Fibroblast of lung (primary cell): ENCODE measurements around the gene FLNC. TPM values are rescaled to one million over a fixed set of nuclear protein-coding genes. Genes with fewer than 3 reads are reported as not detected.

Source experiments
- DNase-seq, 2 donors: peaks; one replicate each; pipeline versions ENCODE4 v3.0.0 to v3.0.0-alpha.2; 2010; ENCODE audit warnings: low read depth in 2 of 2
- H2AFZ ChIP-seq: 2 replicates; pipeline ENCODE4 v1.5.1; 2012; ENCODE audit warnings: low read length, control low read depth, inconsistent platforms
- H3K27ac ChIP-seq: 2 replicates; pipeline ENCODE4 v1.5.1; 2011; ENCODE audit warnings: low read length, control low read depth; ENCODE audit not compliant: insufficient read depth
- H3K27me3 ChIP-seq: 2 replicates; pipeline ENCODE4 v1.5.1; 2011; ENCODE audit warnings: mild to moderate bottlenecking, low read length; ENCODE audit not compliant: control insufficient read depth, insufficient read depth
- H3K36me3 ChIP-seq: 2 replicates; pipeline ENCODE4 v1.5.1; 2011; ENCODE audit warnings: low read length; ENCODE audit not compliant: control insufficient read depth, insufficient read depth
- H3K4me1 ChIP-seq: 2 replicates; pipeline ENCODE4 v1.5.1; 2011; ENCODE audit warnings: low read length; ENCODE audit not compliant: control insufficient read depth, insufficient read depth; ENCODE audit errors: extremely low read depth
- H3K4me2 ChIP-seq: 2 replicates; pipeline ENCODE4 v1.5.1; 2011; ENCODE audit warnings: low read length, control low read depth; ENCODE audit not compliant: insufficient read depth; ENCODE audit errors: extremely low read depth
- H3K4me3 ChIP-seq, 4 experiments: fragments of 200-600 bp in 1 of 4; sonication (generic) in 1 of 4; replicated peaks in 1 of 4; 2 replicates each; pipeline ENCODE4 v1.5.1; 2011 to 2016; ENCODE audit warnings: low read length in 4 of 4, low read depth in 3 of 4, mild to moderate bottlenecking in 3 of 4, control low read depth in 2 of 4, inconsistent platforms in 1 of 4, mixed read lengths in 1 of 4; ENCODE audit not compliant: insufficient read depth in 1 of 4; ENCODE audit errors: control extremely low read depth in 1 of 4
- H3K79me2 ChIP-seq: 2 replicates; pipeline ENCODE4 v1.5.1; 2012; ENCODE audit warnings: mild to moderate bottlenecking, low read length, inconsistent platforms; ENCODE audit not compliant: control insufficient read depth, insufficient read depth
- H3K9ac ChIP-seq: 2 replicates; pipeline ENCODE4 v1.5.1; 2011; ENCODE audit warnings: mild to moderate bottlenecking, low read length, control low read depth; ENCODE audit not compliant: insufficient read depth
- H3K9me3 ChIP-seq: 2 replicates; pipeline ENCODE4 v1.5.1; 2012; ENCODE audit warnings: low read depth, low read length; ENCODE audit not compliant: control insufficient read depth, insufficient read depth
- H4K20me1 ChIP-seq: 2 replicates; pipeline ENCODE4 v1.5.1; 2011; ENCODE audit warnings: low read length; ENCODE audit not compliant: control insufficient read depth, insufficient read depth; ENCODE audit errors: extremely low read depth
- EZH2 ChIP-seq: IDR thresholded peaks from 2 replicates; pipeline ENCODE4 v1.5.1; 2012; ENCODE audit warnings: low read length, control low read depth, mild to moderate bottlenecking; ENCODE audit errors: missing control alignments
- polyA plus RNA-seq, 2 donors: library from polyadenylated mRNA; depleted of rRNA in 1 of 2; stranded (reverse) in 1 of 2; unstranded in 1 of 2; fragments of >200 nt; gene quantifications; 2 replicates each; pipeline ENCODE4 v1.2.1, GENCODE V29; 2011 to 2012; ENCODE audit warnings: missing spikeins in 1 of 2
- total RNA-seq: library from RNA; depleted of rRNA; stranded (reverse); fragments of >200 nt; gene quantifications from 2 replicates; pipeline ENCODE4 v1.2.1, GENCODE V29; 2014
- TF ChIP-seq, protein P1 (sequence below), 2 donors: IDR thresholded peaks in 1 of 2; conservative IDR thresholded peaks in 1 of 2; 1 replicate in 1 of 2; 2 replicates in 1 of 2; pipeline ENCODE4 v1.5.1; 2011 to 2012; ENCODE audit warnings: low read length in 2 of 2, control low read depth in 1 of 2, inconsistent platforms in 1 of 2, low read depth in 1 of 2, mild to moderate bottlenecking in 1 of 2

FLNC gene
- total and polyA plus RNA-seq, 2 donors (not counting 1 experiment from before 2014, with no cell fraction given) = 29.3 to 191 TPM

GRCh38 chr7:128861957-128862570, 31.9 kb downstream of the FLNC start:
- H3K9ac ChIP-seq = no peak overlapping the region
- H3K4me3 ChIP-seq = peak overlapping the region; percentile 6 to 91 (median 74)
- peak overlapping the region; percentile 74 for H3K4me2 ChIP-seq
- peaks cover 8% of the 10 kb centered on the region for H3K4me1 ChIP-seq
- DNase-seq = peak in 1 of 2 donors; percentile 12
- no peaks in the 10 kb centered on the region for H3K27me3 ChIP-seq
- H3K9me3 ChIP-seq = no peaks in the 10 kb centered on the region
- H4K20me1 ChIP-seq = no peaks in the 10 kb centered on the region
- peaks cover 16% of the 10 kb centered on the region for H3K36me3 ChIP-seq
- H2AFZ ChIP-seq = peak overlapping the region; percentile 52
- H3K79me2 ChIP-seq = peaks cover 12% of the 10 kb centered on the region
- peak overlapping the region; percentile 86 for H3K27ac ChIP-seq
- TF ChIP-seq EZH2 = no peak
- TF ChIP-seq, protein P1, sequence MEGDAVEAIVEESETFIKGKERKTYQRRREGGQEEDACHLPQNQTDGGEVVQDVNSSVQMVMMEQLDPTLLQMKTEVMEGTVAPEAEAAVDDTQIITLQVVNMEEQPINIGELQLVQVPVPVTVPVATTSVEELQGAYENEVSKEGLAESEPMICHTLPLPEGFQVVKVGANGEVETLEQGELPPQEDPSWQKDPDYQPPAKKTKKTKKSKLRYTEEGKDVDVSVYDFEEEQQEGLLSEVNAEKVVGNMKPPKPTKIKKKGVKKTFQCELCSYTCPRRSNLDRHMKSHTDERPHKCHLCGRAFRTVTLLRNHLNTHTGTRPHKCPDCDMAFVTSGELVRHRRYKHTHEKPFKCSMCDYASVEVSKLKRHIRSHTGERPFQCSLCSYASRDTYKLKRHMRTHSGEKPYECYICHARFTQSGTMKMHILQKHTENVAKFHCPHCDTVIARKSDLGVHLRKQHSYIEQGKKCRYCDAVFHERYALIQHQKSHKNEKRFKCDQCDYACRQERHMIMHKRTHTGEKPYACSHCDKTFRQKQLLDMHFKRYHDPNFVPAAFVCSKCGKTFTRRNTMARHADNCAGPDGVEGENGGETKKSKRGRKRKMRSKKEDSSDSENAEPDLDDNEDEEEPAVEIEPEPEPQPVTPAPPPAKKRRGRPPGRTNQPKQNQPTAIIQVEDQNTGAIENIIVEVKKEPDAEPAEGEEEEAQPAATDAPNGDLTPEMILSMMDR (conservative IDR thresholded peaks at IDR 0.05 in 1 of 2, IDR thresholded peaks at IDR 0.05 in 1 of 2; ENCODE audit: low read depth in 1 of 2, low read length in 2 of 2) = no peak

DNA sequence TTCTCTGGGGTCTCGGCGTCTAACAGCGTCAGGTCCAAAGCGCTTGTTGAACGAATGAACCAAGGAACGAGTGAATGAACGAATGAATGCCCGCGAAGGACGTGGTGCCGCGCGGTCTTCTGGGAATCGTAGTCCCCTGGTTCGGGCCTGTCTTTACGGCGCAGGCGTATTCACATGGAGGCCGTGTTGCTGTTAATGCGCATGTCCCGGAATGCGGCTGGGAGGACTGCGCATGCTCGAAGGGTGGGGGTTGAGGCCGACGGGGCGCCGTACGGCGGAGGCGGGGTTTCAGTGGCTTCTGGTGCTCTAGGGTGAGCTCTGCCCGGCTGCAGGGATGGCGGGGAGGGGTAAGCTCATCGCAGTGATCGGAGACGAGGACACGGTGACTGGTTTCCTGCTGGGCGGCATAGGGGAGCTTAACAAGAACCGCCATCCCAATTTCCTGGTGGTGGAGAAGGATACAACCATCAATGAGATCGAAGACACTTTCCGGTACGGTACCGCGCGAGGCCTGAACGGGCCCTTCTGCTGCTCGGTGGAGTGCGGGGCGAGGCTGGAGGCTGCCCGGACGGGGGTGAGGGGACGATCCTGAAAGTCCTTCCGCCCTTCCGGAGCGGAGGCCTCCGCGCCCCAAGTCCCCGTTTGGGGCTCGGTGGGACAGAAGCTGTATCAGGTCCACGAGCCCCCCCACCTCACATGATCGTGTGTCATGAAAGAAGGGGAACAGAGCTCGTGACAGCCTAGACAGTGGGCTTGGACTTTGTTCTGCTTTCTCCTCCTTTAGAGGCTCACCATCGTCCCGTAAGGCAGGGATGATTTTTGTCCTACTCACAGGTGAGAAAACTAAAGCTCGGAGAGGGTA, 32.6 kb downstream of the FLNC start, which contains the start of gene ATP6V1F:
ATP6V1F (plus strand) TSS at position 286 of the 862 bp plus-strand sequence; CDS start at position 335, 49 bp downstream.
- DNase-seq = peak; percentile 94 to 97
- H3K9ac ChIP-seq = peak within 1 kb of the TSS; percentile 91
- peaks cover 12% of the 10 kb centered on the region for H3K79me2 ChIP-seq
- peak within 1 kb of the TSS; percentile 74 for H3K4me2 ChIP-seq
- H3K27ac ChIP-seq = peak within 1 kb of the TSS; percentile 86
- H3K36me3 ChIP-seq = peaks cover 15% of the 10 kb centered on the region
- H3K4me1 ChIP-seq = peaks cover 8% of the 10 kb centered on the region
- no peaks in the 10 kb centered on the region for H3K27me3 ChIP-seq
- TF ChIP-seq, protein P1 (conservative IDR thresholded peaks at IDR 0.05 in 1 of 2, IDR thresholded peaks at IDR 0.05 in 1 of 2; ENCODE audit: low read depth in 1 of 2, low read length in 2 of 2) = no peak
- no peak for TF ChIP-seq EZH2
- H2AFZ ChIP-seq = peak within 1 kb of the TSS; percentile 95
- no peaks in the 10 kb centered on the region for H4K20me1 ChIP-seq
- no peaks in the 10 kb centered on the region for H3K9me3 ChIP-seq
- H3K4me3 ChIP-seq = peak within 1 kb of the TSS; percentile 72 to 98 (median 88)

GRCh38 chr7:128863433-128863989, 33.3 kb downstream of the FLNC start:
- peaks cover 8% of the 10 kb centered on the region for H3K4me1 ChIP-seq
- H3K36me3 ChIP-seq = peaks cover 12% of the 10 kb centered on the region
- H3K4me2 ChIP-seq = peak overlapping the region; percentile 74
- H3K27ac ChIP-seq = peak overlapping the region; percentile 86
- no peaks in the 10 kb centered on the region for H3K27me3 ChIP-seq
- peak overlapping the region; percentile 72 to 98 (median 88) for H3K4me3 ChIP-seq
- H2AFZ ChIP-seq = peak overlapping the region; percentile 95
- H3K79me2 ChIP-seq = peaks cover 12% of the 10 kb centered on the region
- no peaks in the 10 kb centered on the region for H4K20me1 ChIP-seq
- DNase-seq = peak; percentile 65 to 75
- TF ChIP-seq, protein P1 (conservative IDR thresholded peaks at IDR 0.05 in 1 of 2, IDR thresholded peaks at IDR 0.05 in 1 of 2; ENCODE audit: low read depth in 1 of 2, low read length in 2 of 2) = peak; percentile 47 to 63
- TF ChIP-seq EZH2 = no peak
- peak overlapping the region; percentile 91 for H3K9ac ChIP-seq
- no peaks in the 10 kb centered on the region for H3K9me3 ChIP-seq
